Measurements from ENCODE around the gene ATF3.
A peak's percentile ranks its signal among the peaks of the same experiment; 100 is the strongest.

Gene ATF3

GRCh38 chr1:212584092-212584886, 24.3 kb upstream of the ATF3 start:
- DNase-seq (ENCODE audit: low read depth, low spot score): no peak
- no peak overlapping the region for H3K4me3 ChIP-seq (ENCODE audit: low read length)

GRCh38 chr1:212585210-212585609, 23.4 kb upstream of the ATF3 start:
- DNase-seq (ENCODE audit: low read depth, low spot score): no peak

GRCh38 chr1:212586206-212587015, 22.1 kb upstream of the ATF3 start:
- no peak overlapping the region for H3K4me3 ChIP-seq (ENCODE audit: low read length)
- DNase-seq (ENCODE audit: low read depth, low spot score): no peak

More at GRCh38 chr1:212585210-212585609, 23.4 kb upstream of the ATF3 start:
- H3K4me3 ChIP-seq (ENCODE audit: low read length): no peak overlapping the region

- no peak for DNase-seq (ENCODE audit: low read depth, low spot score)
- no peak overlapping the region for H3K4me3 ChIP-seq (ENCODE audit: low read length)
These were observed 21.3 kb upstream of the ATF3 start for GRCh38 chr1:212587016-212587887.

GRCh38 chr1:212587888-212588510, 20.6 kb upstream of the ATF3 start:
- H3K4me3 ChIP-seq (ENCODE audit: low read length): no peak overlapping the region
- DNase-seq (ENCODE audit: low read depth, low spot score): no peak

GRCh38 chr1:212589446-212589845, 19.1 kb upstream of the ATF3 start:
- H3K4me3 ChIP-seq (ENCODE audit: low read length): no peak overlapping the region
- no peak for DNase-seq (ENCODE audit: low read depth, low spot score)

GRCh38 chr1:212591922-212592321, 16.6 kb upstream of the ATF3 start:
- H3K4me3 ChIP-seq (ENCODE audit: low read length): no peak overlapping the region
- DNase-seq (ENCODE audit: low read depth, low spot score): no peak

- DNase-seq (ENCODE audit: low read depth, low spot score): no peak
- no peak overlapping the region for H3K4me3 ChIP-seq (ENCODE audit: low read length)
These were observed 14.7 kb upstream of the ATF3 start for GRCh38 chr1:212593821-212594251.

GRCh38 chr1:212594640-212595039, 13.9 kb upstream of the ATF3 start:
- no peak for DNase-seq (ENCODE audit: low read depth, low spot score)
- H3K4me3 ChIP-seq (ENCODE audit: low read length): no peak overlapping the region

- no peak overlapping the region for H3K4me3 ChIP-seq (ENCODE audit: low read length)
- no peak for DNase-seq (ENCODE audit: low read depth, low spot score)
These were observed 13.3 kb upstream of the ATF3 start for GRCh38 chr1:212595229-212595628.

- peak; percentile 72 for DNase-seq (ENCODE audit: low read depth, low spot score)
- peak overlapping the region; percentile 25 for H3K4me3 ChIP-seq (ENCODE audit: low read length)
These were observed 12.5 kb upstream of the ATF3 start for GRCh38 chr1:212595787-212596714.

GRCh38 chr1:212596798-212597197, 11.8 kb upstream of the ATF3 start:
- DNase-seq (ENCODE audit: low read depth, low spot score): no peak
- H3K4me3 ChIP-seq (ENCODE audit: low read length): no peak overlapping the region

- no peak for DNase-seq (ENCODE audit: low read depth, low spot score)
- no peak overlapping the region for H3K4me3 ChIP-seq (ENCODE audit: low read length)
These were observed 11.1 kb upstream of the ATF3 start for GRCh38 chr1:212597487-212597886.

- DNase-seq (ENCODE audit: low read depth, low spot score): no peak
- no peak overlapping the region for H3K4me3 ChIP-seq (ENCODE audit: low read length)
These were observed 8.3 kb upstream of the ATF3 start for GRCh38 chr1:212600071-212600915.

GRCh38 chr1:212600980-212601379, 7.6 kb upstream of the ATF3 start:
- no peak overlapping the region for H3K4me3 ChIP-seq (ENCODE audit: low read length)
- DNase-seq (ENCODE audit: low read depth, low spot score): no peak

GRCh38 chr1:212601524-212601923, 7.0 kb upstream of the ATF3 start:
- no peak for DNase-seq (ENCODE audit: low read depth, low spot score)
- H3K4me3 ChIP-seq (ENCODE audit: low read length): no peak overlapping the region

Data from Jurkat, Clone E6-1 (cell line).